ENCODE measurements around the gene SAG.

GRCh38 chr2:233346376-233346775, 38.8 kb downstream of the SAG start:
- TF ChIP-seq CTCF (IDR thresholded peaks at IDR 0.05): no peak
- no peak for TF ChIP-seq EP300 (IDR thresholded peaks at IDR 0.05)
- TF ChIP-seq POLR2AphosphoS5 (IDR thresholded peaks at IDR 0.05): no peak
- no peak for TF ChIP-seq POLR2A (IDR thresholded peaks at IDR 0.05)

Measured in gastroesophageal sphincter (tissue), 3 donors.